Mesendoderm (in vitro differentiated cells): Measurements from ENCODE around the gene ENTREP1.
"Not testable (repeated sequence)": the region's sequence is repeated elsewhere in the genome, so short reads cannot be mapped to it uniquely, and the experiment has no call there.

Experiments used
- DNase-seq: peaks from one replicate; pipeline ENCODE4 v3.0.0; 2013
- H2AK5ac ChIP-seq: 2 replicates; pipeline ENCODE4 v1.6.1; 2013; ENCODE audit warnings: low read length, inconsistent platforms
- H2BK120ac ChIP-seq: 2 replicates; pipeline ENCODE4 v1.6.1; 2013; ENCODE audit warnings: low read depth, mild to moderate bottlenecking, low read length, moderate library complexity, mixed read lengths
- H2BK15ac ChIP-seq: replicated peaks from 2 replicates; pipeline ENCODE4 v1.6.1; 2013; ENCODE audit warnings: low read depth, mild to moderate bottlenecking, moderate library complexity
- H2BK5ac ChIP-seq: 2 replicates; pipeline ENCODE4 v1.6.1; 2013; ENCODE audit warnings: low read length, inconsistent platforms
- H3K18ac ChIP-seq: 2 replicates; pipeline ENCODE4 v1.6.1; 2013; ENCODE audit warnings: mild to moderate bottlenecking, low read length, mixed read lengths
- H3K23ac ChIP-seq: one replicate; pipeline ENCODE4 v1.6.1; 2013; ENCODE audit warnings: low read length
- H3K27ac ChIP-seq: 2 replicates; pipeline ENCODE4 v1.5.1; 2013; ENCODE audit warnings: low read depth, mild to moderate bottlenecking, inconsistent platforms, low read length, moderate library complexity
- H3K27me3 ChIP-seq: 2 replicates; pipeline ENCODE4 v1.6.1; 2013; ENCODE audit warnings: low read length, control low read depth, mild to moderate bottlenecking, inconsistent platforms; ENCODE audit not compliant: insufficient read depth, poor library complexity
- H3K36me3 ChIP-seq: 2 replicates; pipeline ENCODE4 v1.6.1; 2013; ENCODE audit warnings: low read length, inconsistent platforms; ENCODE audit not compliant: control insufficient read depth, insufficient read depth
- H3K4ac ChIP-seq: one replicate; pipeline ENCODE4 v1.6.1; 2013; ENCODE audit warnings: low read depth, mild to moderate bottlenecking, low read length, moderate library complexity
- H3K4me1 ChIP-seq: 2 replicates; pipeline ENCODE4 v1.6.1; 2013; ENCODE audit warnings: low read depth, low read length, inconsistent platforms; ENCODE audit not compliant: control insufficient read depth
- H3K4me2 ChIP-seq: 2 replicates; pipeline ENCODE4 v1.6.1; 2013; ENCODE audit warnings: low read length
- H3K4me3 ChIP-seq: 2 replicates; pipeline ENCODE4 v1.5.1; 2013; ENCODE audit warnings: mild to moderate bottlenecking, low read length
- H3K56ac ChIP-seq: one replicate; pipeline ENCODE4 v1.6.1; 2013; ENCODE audit warnings: low read length
- H3K79me1 ChIP-seq: 2 replicates; pipeline ENCODE4 v1.6.1; 2013; ENCODE audit warnings: low read length, inconsistent platforms
- H3K79me2 ChIP-seq: 2 replicates; pipeline ENCODE4 v1.6.1; 2013; ENCODE audit warnings: mild to moderate bottlenecking, low read length; ENCODE audit not compliant: control insufficient read depth, insufficient read depth
- H3K9ac ChIP-seq: 2 replicates; pipeline ENCODE4 v1.6.1; 2013; ENCODE audit warnings: low read length, inconsistent platforms
- H4K5ac ChIP-seq: one replicate; pipeline ENCODE4 v1.6.1; 2013; ENCODE audit warnings: low read length
- H4K8ac ChIP-seq: one replicate; pipeline ENCODE4 v1.6.1; 2013; ENCODE audit warnings: low read depth, mild to moderate bottlenecking, control low read depth, low read length, moderate library complexity
- WGBS: extraction: QIAGEN DNeasy Blood & Tissue Kit; methylation state at CpG from one replicate; pipeline ENCODE4 v1.1.7; 2013; ENCODE audit warnings: low lambda C conversion rate, missing lambda C conversion rate; ENCODE audit not compliant: insufficient coverage; ENCODE audit errors: extremely low coverage; 5-methylcytosine and 5-hydroxymethylcytosine counted together

The ENTREP1 gene

GRCh38 chr9:69433392-69433791 lies 108.4 kb downstream of the ENTREP1 start:
- no peaks in the 10 kb centered on the region for H3K36me3 ChIP-seq
- H2BK5ac ChIP-seq = no peak overlapping the region
- no peak overlapping the region for H3K27ac ChIP-seq
- H3K4me2 ChIP-seq = no peak overlapping the region
- WGBS = no CpG with 5 or more reads among the region's 1 CpG
- no peak overlapping the region for H3K18ac ChIP-seq
- H3K79me2 ChIP-seq = no peaks in the 10 kb centered on the region
- no peak overlapping the region for H3K23ac ChIP-seq
- no peaks in the 10 kb centered on the region for H3K4me1 ChIP-seq
- no peaks in the 10 kb centered on the region for H3K27me3 ChIP-seq
- no peak overlapping the region for H3K4ac ChIP-seq
- no peak overlapping the region for H3K56ac ChIP-seq
- no peak overlapping the region for H2BK120ac ChIP-seq
- H4K5ac ChIP-seq = no peak overlapping the region
- no peak overlapping the region for H2AK5ac ChIP-seq
- H4K8ac ChIP-seq = no peak overlapping the region
- H3K79me1 ChIP-seq = no peaks in the 10 kb centered on the region
- no peak for DNase-seq
- H3K9ac ChIP-seq = no peak overlapping the region
- no peak overlapping the region for H2BK15ac ChIP-seq
- H3K4me3 ChIP-seq = no peak overlapping the region

DNA sequence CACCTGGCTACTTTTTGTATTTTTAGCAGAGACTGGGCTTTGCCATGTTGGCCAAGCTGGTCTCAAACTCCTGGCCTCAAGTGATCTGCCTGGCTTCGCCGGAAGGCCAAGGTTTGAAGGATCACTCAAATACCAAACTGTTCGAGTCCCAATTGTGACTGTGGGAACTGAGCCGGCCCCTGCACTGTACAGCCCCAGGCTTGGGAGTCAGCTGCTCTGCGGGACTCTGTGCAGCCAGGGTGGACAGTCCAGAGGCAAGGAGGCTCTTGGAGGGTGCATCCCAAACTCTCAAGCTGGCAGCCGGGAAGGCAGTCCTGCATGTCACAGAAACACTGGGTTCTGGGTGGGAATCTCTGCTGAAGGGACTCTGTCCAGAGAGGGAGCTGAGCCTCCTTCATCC lies 109.0 kb downstream of the ENTREP1 start:
- no peak overlapping the region for H4K5ac ChIP-seq
- no CpG with 5 or more reads among the region's 6 CpGs for WGBS
- H3K4ac ChIP-seq = no peak overlapping the region
- H3K27ac ChIP-seq = no peak overlapping the region
- H3K79me1 ChIP-seq = no peaks in the 10 kb centered on the region
- H2BK15ac ChIP-seq = no peak overlapping the region
- no peaks in the 10 kb centered on the region for H3K4me1 ChIP-seq
- no peak overlapping the region for H4K8ac ChIP-seq
- no peak overlapping the region for H2AK5ac ChIP-seq
- no peak overlapping the region for H3K9ac ChIP-seq
- H3K18ac ChIP-seq = no peak overlapping the region
- H3K4me2 ChIP-seq = no peak overlapping the region
- H3K4me3 ChIP-seq = no peak overlapping the region
- no peak overlapping the region for H3K23ac ChIP-seq
- DNase-seq = no peak
- no peak overlapping the region for H2BK120ac ChIP-seq
- no peak overlapping the region for H2BK5ac ChIP-seq
- no peaks in the 10 kb centered on the region for H3K79me2 ChIP-seq
- no peaks in the 10 kb centered on the region for H3K27me3 ChIP-seq
- H3K56ac ChIP-seq = no peak overlapping the region
- H3K36me3 ChIP-seq = no peaks in the 10 kb centered on the region

DNA sequence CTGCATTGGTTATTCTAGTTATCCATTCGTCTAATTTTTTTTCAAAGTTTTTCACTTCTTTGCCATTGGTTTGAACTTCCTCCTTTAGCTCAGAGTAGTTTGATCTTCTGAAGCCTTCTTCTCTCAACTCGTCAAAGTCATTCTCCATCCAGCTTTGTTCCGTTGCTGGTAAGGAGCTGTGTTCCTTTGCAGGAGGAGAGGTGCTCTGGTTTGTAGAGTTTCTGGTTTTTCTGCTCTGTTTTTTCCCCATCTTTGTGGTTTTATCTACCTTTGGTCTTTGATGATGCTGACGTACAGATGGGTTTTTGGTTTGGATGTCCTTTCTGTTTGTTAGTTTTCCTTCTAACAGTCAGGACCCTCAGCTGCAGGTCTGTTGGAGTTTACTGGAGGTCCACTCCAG lies 114.6 kb downstream of the ENTREP1 start:
- not testable (repeated sequence) for H3K18ac ChIP-seq, H2AK5ac ChIP-seq, H3K9ac ChIP-seq, H3K4me2 ChIP-seq, H4K5ac ChIP-seq, H3K79me1 ChIP-seq, H3K4me3 ChIP-seq, DNase-seq, H3K4ac ChIP-seq, H3K36me3 ChIP-seq, H3K79me2 ChIP-seq, H3K4me1 ChIP-seq, H2BK15ac ChIP-seq, H2BK5ac ChIP-seq, H4K8ac ChIP-seq, H3K27me3 ChIP-seq, H3K23ac ChIP-seq, H2BK120ac ChIP-seq, H3K27ac ChIP-seq, H3K56ac ChIP-seq
- no CpG with 5 or more reads among the region's 4 CpGs for WGBS

DNA sequence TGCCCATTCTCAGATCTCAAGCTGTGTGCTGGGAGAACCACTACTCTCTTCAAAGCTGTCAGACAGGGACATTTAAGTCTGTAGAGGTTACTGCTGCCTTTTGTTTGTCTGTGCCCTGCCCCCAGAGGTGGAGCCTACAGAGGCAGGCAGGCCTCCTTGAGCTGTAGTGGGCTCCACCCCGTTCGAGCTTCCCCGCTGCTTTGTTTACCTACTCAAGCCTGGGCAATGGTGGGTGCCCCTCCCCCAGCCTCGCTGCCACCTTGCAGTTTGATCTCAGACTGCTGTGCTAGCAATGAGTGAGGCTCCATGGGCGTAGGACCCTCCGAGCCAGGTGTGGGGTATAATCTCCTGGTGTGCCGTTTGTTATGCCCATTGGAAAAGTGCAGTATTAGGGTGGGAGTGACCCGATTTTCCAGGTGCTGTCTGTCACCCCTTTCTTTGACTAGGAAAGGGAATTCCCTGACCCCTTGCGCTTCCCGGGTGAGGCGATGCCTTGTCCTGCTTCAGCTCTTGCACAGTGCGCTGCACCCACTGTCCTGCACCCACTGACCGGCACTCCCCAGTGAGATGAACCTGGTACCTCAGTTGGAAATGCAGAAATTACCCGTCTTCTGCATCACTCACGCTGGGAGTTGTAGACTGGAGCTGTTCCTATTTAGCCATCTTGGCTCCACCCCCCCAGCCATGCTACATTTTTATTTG lies 115.4 kb downstream of the ENTREP1 start:
- H3K27me3 ChIP-seq, DNase-seq, H3K4me3 ChIP-seq, H3K27ac ChIP-seq, H3K9ac ChIP-seq, H3K56ac ChIP-seq, H3K4ac ChIP-seq, H4K5ac ChIP-seq, H3K18ac ChIP-seq, H3K4me1 ChIP-seq, H2BK15ac ChIP-seq, H3K36me3 ChIP-seq, H2BK5ac ChIP-seq, H4K8ac ChIP-seq, H3K23ac ChIP-seq, H3K79me1 ChIP-seq, H2BK120ac ChIP-seq, H3K4me2 ChIP-seq, H3K79me2 ChIP-seq, H2AK5ac ChIP-seq: not testable (repeated sequence)
- WGBS = no CpG with 5 or more reads among the region's 15 CpGs
